ENCODE measurements around the gene KRTAP19-7. TPM values are rescaled to one million over a fixed set of nuclear protein-coding genes. Genes with fewer than 3 reads are reported as not detected.

The KRTAP19-7 gene
- total RNA-seq, 1 experiment from 2014 or later: not detected

Other genes with a start within 250 kb of the KRTAP19-7 start
- not detected in 2 replicates for gene KRTAP26-1, start 241.0 kb downstream of the KRTAP19-7 start, total RNA-seq (2014; rRNA removed)
- not detected in 2 replicates for gene KRTAP27-1, start 223.6 kb downstream of the KRTAP19-7 start, total RNA-seq (2014; rRNA removed)
- gene KRTAP23-1, start 212.7 kb downstream of the KRTAP19-7 start, total RNA-seq (2014; rRNA removed): not detected in 2 replicates
- gene KRTAP13-2, start 189.0 kb downstream of the KRTAP19-7 start, total RNA-seq (2014; rRNA removed): not detected in 2 replicates
- gene KRTAP13-1, start 165.3 kb downstream of the KRTAP19-7 start, total RNA-seq (2014; rRNA removed): not detected in 2 replicates
- gene KRTAP13-3, start 135.4 kb downstream of the KRTAP19-7 start, total RNA-seq (2014; rRNA removed): not detected in 2 replicates
- gene KRTAP13-4, start 131.1 kb downstream of the KRTAP19-7 start, total RNA-seq (2014; rRNA removed): not detected in 2 replicates
- not detected in 2 replicates for gene KRTAP15-1, start 121.0 kb downstream of the KRTAP19-7 start, total RNA-seq (2014; rRNA removed)
- not detected in 2 replicates for gene KRTAP19-1, start 80.9 kb downstream of the KRTAP19-7 start, total RNA-seq (2014; rRNA removed)
- gene KRTAP19-2, start 73.9 kb downstream of the KRTAP19-7 start, total RNA-seq (2014; rRNA removed): not detected in 2 replicates
- gene KRTAP19-3, start 69.3 kb downstream of the KRTAP19-7 start, total RNA-seq (2014; rRNA removed): not detected in 2 replicates
- gene KRTAP19-4, start 64.1 kb downstream of the KRTAP19-7 start, total RNA-seq (2014; rRNA removed): not detected in 2 replicates
- not detected in 2 replicates for gene KRTAP19-5, start 59.2 kb downstream of the KRTAP19-7 start, total RNA-seq (2014; rRNA removed)
- not detected in 2 replicates for gene KRTAP19-6, start 19.4 kb downstream of the KRTAP19-7 start, total RNA-seq (2014; rRNA removed)
- gene KRTAP22-2, start 29.1 kb upstream of the KRTAP19-7 start, total RNA-seq (2014; rRNA removed): not detected in 2 replicates
- not detected in 2 replicates for gene KRTAP6-3, start 31.1 kb upstream of the KRTAP19-7 start, total RNA-seq (2014; rRNA removed)
- gene KRTAP6-2, start 37.6 kb upstream of the KRTAP19-7 start, total RNA-seq (2014; rRNA removed): not detected in 2 replicates
- not detected in 2 replicates for gene KRTAP22-1, start 39.8 kb upstream of the KRTAP19-7 start, total RNA-seq (2014; rRNA removed)
- gene KRTAP6-1, start 52.6 kb upstream of the KRTAP19-7 start, total RNA-seq (2014; rRNA removed): not detected in 2 replicates
- gene KRTAP20-1, start 55.1 kb upstream of the KRTAP19-7 start, total RNA-seq (2014; rRNA removed): not detected in 2 replicates
- not detected in 2 replicates for gene KRTAP20-4, start 59.3 kb upstream of the KRTAP19-7 start, total RNA-seq (2014; rRNA removed)
- gene KRTAP20-2, start 73.9 kb upstream of the KRTAP19-7 start, total RNA-seq (2014; rRNA removed): not detected in 2 replicates
- gene KRTAP20-3, start 81.5 kb upstream of the KRTAP19-7 start, total RNA-seq (2014; rRNA removed): not detected in 2 replicates
- gene KRTAP21-3, start 157.5 kb upstream of the KRTAP19-7 start, total RNA-seq (2014; rRNA removed): not detected in 2 replicates
- not detected in 2 replicates for gene KRTAP21-2, start 185.9 kb upstream of the KRTAP19-7 start, total RNA-seq (2014; rRNA removed)
- gene KRTAP21-1, start 194.1 kb upstream of the KRTAP19-7 start, total RNA-seq (2014; rRNA removed): not detected in 2 replicates

Measured in LHCN-M2 (cell line).